Lower leg skin (tissue), 3 donors: ENCODE measurements around the gene WNT6.

Source experiments
- POLR2A ChIP-seq, 2 donors: fragments of 450-650 bp; IDR thresholded peaks; one replicate each; pipeline ENCODE4 v1.6.1; 2016 to 2017; ENCODE audit warnings: antibody characterized with exemption in 2 of 2, mild to moderate bottlenecking in 1 of 2, moderate library complexity in 1 of 2
- TF ChIP-seq, protein P1 (sequence below), 3 donors: fragments of 450-650 bp; IDR thresholded peaks; one replicate each; pipeline ENCODE4 v1.5.1; 2016; ENCODE audit warnings: antibody characterized with exemption in 3 of 3, mild to moderate bottlenecking in 3 of 3, moderate library complexity in 2 of 3

DNA sequence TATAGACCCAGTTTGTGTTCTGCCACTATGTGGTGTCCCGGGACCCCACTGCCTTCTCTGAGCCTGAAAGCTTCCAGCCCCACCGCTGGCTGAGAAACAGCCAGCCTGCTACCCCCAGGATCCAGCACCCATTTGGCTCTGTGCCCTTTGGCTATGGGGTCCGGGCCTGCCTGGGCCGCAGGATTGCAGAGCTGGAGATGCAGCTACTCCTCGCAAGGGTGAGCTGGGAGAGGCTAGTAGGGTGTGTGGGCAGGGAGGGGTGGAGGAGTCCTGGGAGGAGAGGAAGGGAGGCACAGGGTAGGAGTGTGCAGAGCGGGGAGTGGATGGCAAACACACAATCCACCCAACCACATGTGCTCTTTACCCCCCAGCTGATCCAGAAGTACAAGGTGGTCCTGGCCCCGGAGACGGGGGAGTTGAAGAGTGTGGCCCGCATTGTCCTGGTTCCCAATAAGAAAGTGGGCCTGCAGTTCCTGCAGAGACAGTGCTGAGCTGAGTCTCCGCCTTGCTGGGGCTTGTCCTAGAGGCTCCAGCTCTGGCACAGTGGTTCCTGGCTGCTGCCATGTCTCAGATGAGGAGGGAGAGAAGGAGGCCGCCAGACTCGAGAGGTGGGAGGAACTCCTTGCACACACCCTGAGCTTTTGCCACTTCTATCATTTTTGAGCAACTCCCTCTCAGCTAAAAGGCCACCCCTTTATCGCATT, 44.9 kb upstream of the WNT6 start:
- TF ChIP-seq, protein P1, sequence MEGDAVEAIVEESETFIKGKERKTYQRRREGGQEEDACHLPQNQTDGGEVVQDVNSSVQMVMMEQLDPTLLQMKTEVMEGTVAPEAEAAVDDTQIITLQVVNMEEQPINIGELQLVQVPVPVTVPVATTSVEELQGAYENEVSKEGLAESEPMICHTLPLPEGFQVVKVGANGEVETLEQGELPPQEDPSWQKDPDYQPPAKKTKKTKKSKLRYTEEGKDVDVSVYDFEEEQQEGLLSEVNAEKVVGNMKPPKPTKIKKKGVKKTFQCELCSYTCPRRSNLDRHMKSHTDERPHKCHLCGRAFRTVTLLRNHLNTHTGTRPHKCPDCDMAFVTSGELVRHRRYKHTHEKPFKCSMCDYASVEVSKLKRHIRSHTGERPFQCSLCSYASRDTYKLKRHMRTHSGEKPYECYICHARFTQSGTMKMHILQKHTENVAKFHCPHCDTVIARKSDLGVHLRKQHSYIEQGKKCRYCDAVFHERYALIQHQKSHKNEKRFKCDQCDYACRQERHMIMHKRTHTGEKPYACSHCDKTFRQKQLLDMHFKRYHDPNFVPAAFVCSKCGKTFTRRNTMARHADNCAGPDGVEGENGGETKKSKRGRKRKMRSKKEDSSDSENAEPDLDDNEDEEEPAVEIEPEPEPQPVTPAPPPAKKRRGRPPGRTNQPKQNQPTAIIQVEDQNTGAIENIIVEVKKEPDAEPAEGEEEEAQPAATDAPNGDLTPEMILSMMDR (IDR thresholded peaks at IDR 0.05) = no peak
- TF ChIP-seq POLR2A (IDR thresholded peaks at IDR 0.05) = no peak
